ENCODE data around the gene TOPORS.

DNA sequence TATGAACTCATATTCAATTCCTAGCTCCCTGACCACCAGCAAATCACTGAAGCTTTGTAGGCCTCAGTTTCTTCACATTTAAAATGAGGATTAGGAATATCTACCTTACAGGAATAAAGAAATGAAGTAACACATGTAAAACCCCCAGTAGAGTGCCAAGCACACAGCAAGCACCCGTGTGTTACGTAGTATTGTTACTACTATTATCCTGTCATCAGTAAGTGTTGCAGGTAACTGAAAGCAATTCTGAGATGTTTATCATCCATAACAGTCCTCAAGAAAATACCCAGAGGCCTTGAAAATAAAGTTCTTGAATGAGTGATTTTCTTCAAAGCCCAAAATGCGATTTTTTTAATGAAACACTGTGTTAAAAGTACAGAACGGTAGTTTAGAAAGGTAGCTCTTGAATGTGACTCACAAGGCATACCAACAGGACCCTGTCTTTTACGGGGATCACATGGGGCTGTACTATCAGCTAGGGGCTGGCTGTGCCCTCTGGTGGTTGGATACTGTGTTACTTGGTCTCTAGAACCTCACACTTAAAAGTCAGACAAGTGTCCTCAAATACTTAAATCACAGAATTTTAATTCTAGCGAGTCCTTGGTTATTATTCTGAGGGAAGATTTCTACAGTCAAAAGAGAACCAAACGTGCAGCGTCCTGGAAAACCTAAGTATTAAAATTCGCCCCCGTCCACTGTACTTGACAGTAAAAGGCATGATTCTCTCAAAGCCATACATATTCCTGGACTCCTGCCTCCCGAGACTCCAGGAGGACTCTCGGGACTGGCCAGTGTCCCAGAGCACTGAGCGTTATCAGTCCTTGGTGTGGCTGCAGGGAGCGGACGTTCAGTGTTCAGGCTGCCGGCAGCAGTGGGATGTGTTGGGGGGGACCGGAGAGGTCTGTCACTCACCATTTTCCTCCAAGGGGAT is 19.8 kb upstream of the TOPORS start:
- TF ChIP-seq, protein P1, sequence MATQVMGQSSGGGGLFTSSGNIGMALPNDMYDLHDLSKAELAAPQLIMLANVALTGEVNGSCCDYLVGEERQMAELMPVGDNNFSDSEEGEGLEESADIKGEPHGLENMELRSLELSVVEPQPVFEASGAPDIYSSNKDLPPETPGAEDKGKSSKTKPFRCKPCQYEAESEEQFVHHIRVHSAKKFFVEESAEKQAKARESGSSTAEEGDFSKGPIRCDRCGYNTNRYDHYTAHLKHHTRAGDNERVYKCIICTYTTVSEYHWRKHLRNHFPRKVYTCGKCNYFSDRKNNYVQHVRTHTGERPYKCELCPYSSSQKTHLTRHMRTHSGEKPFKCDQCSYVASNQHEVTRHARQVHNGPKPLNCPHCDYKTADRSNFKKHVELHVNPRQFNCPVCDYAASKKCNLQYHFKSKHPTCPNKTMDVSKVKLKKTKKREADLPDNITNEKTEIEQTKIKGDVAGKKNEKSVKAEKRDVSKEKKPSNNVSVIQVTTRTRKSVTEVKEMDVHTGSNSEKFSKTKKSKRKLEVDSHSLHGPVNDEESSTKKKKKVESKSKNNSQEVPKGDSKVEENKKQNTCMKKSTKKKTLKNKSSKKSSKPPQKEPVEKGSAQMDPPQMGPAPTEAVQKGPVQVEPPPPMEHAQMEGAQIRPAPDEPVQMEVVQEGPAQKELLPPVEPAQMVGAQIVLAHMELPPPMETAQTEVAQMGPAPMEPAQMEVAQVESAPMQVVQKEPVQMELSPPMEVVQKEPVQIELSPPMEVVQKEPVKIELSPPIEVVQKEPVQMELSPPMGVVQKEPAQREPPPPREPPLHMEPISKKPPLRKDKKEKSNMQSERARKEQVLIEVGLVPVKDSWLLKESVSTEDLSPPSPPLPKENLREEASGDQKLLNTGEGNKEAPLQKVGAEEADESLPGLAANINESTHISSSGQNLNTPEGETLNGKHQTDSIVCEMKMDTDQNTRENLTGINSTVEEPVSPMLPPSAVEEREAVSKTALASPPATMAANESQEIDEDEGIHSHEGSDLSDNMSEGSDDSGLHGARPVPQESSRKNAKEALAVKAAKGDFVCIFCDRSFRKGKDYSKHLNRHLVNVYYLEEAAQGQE (IDR thresholded peaks at IDR 0.05): no peak
- no peak for TF ChIP-seq GABPA (IDR thresholded peaks at IDR 0.05 in 1 of 2, conservative IDR thresholded peaks at IDR 0.05 in 1 of 2)
